Measurements from ENCODE around the gene SMC4. TPM values are rescaled to one million over a fixed set of nuclear protein-coding genes. Genes with fewer than 3 reads are reported as not detected.

Gene SMC4
- total RNA-seq, 1 donor from 2014 or later: 83.2 TPM

DNA sequence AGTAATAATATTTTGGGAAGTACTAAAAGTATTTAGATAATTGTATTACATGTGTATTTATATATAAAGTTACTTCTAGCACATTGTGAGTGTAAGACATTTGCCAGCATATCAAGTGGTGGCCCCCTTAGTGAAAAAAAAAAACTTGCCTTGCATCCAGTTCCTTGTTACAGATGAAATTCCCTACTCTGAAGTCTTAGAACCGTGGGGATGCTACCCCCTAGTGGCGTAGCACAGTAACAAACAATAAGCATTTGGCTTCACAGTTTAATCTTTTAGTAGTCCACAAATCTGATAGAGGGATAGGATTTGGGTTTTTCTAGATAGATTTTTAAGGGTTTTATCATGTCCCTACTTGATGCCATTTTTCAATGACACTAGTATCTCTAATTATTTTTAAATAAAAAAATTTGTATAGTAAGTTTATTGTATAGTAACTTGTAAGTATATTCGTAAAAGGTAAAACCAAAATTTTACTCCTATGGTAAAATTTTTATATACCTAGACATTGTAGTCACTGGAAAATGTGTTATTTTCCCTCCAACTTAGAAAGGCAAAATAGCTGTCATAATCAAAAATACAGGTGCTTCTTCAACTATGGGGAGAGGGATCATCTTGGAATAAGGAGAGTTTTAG is 14.3 kb downstream of the SMC4 start:
- TF ChIP-seq, protein P1, sequence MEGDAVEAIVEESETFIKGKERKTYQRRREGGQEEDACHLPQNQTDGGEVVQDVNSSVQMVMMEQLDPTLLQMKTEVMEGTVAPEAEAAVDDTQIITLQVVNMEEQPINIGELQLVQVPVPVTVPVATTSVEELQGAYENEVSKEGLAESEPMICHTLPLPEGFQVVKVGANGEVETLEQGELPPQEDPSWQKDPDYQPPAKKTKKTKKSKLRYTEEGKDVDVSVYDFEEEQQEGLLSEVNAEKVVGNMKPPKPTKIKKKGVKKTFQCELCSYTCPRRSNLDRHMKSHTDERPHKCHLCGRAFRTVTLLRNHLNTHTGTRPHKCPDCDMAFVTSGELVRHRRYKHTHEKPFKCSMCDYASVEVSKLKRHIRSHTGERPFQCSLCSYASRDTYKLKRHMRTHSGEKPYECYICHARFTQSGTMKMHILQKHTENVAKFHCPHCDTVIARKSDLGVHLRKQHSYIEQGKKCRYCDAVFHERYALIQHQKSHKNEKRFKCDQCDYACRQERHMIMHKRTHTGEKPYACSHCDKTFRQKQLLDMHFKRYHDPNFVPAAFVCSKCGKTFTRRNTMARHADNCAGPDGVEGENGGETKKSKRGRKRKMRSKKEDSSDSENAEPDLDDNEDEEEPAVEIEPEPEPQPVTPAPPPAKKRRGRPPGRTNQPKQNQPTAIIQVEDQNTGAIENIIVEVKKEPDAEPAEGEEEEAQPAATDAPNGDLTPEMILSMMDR (IDR thresholded peaks at IDR 0.05; ENCODE audit: unreplicated experiment): peak; percentile 94
- Mint-ChIP-seq H3K27me3 (no peaks in the 10 kb centered on the region), H3K4me3 (ENCODE audit: low read depth) (no peak overlapping the region), H3K36me3 (ENCODE audit: insufficient read depth) (peaks cover 11% of the 10 kb centered on the region), H3K27ac (no peak overlapping the region), H3K9me3 (ENCODE audit: low read depth) (no peaks in the 10 kb centered on the region), H3K4me1 (ENCODE audit: low read depth) (no peaks in the 10 kb centered on the region)
- DNase-seq (ENCODE audit: low spot score, unreplicated experiment): peak; percentile 51

DNA sequence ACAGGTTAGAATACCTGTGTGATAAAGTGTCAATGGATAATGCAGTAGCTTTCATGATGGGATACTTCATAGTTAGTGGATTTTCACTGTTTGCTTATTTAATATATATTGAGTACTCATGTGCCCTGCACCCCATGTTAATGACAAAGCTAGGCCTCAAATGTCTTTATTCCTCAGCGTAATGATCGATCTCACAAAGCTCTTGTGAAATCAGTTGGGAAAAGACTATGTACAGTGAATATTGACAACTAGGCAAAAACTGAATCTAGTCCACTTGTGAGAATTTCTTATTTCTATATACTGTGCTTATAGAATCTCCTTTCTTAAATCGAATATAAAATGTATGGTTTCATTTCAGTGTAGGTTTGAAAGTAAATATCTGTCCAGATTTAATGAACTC is 17.9 kb downstream of the SMC4 start:
- Mint-ChIP-seq H3K9me3 (ENCODE audit: low read depth) (no peaks in the 10 kb centered on the region), H3K36me3 (ENCODE audit: insufficient read depth) (peaks cover 12% of the 10 kb centered on the region), H3K27ac (no peak overlapping the region), H3K27me3 (no peaks in the 10 kb centered on the region), H3K4me1 (ENCODE audit: low read depth) (no peaks in the 10 kb centered on the region), H3K4me3 (ENCODE audit: low read depth) (no peak overlapping the region)
- TF ChIP-seq, protein P1 (IDR thresholded peaks at IDR 0.05; ENCODE audit: unreplicated experiment): no peak
- no peak for DNase-seq (ENCODE audit: low spot score, unreplicated experiment)

DNA sequence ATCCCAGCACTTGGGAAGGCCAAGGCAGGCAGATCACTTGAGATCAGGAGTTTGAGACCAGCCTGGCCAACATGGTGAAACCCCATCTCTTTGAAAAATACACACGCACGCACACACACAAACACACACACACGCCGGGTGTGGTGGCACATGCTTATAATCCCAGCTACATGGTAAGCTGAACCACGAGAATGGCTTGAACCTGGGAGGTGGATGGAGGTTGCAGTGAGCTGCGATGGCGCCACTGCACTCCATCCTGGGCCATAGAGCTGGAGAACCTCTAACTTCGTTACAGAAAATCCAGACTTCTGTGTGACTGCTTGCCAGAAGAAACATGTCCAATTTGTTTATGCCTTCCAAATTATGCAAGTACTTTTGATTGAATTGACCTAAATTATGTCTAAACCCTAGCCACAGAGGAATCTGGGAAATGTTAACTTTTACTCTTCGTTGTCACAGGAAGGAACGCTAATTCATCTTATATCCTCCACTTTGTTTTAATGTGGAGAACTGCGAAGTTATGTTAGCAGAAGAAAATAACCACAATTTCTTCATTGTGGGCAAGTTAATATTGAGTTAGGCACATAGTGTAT is 28.5 kb downstream of the SMC4 start:
- Mint-ChIP-seq H3K4me1 (ENCODE audit: low read depth) (no peaks in the 10 kb centered on the region), H3K4me3 (ENCODE audit: low read depth) (no peak overlapping the region), H3K9me3 (ENCODE audit: low read depth) (no peaks in the 10 kb centered on the region), H3K27me3 (no peaks in the 10 kb centered on the region), H3K36me3 (ENCODE audit: insufficient read depth) (peaks cover 18% of the 10 kb centered on the region), H3K27ac (no peak overlapping the region)
- no peak for DNase-seq (ENCODE audit: low spot score, unreplicated experiment)
- TF ChIP-seq, protein P1 (IDR thresholded peaks at IDR 0.05; ENCODE audit: unreplicated experiment): no peak

DNA sequence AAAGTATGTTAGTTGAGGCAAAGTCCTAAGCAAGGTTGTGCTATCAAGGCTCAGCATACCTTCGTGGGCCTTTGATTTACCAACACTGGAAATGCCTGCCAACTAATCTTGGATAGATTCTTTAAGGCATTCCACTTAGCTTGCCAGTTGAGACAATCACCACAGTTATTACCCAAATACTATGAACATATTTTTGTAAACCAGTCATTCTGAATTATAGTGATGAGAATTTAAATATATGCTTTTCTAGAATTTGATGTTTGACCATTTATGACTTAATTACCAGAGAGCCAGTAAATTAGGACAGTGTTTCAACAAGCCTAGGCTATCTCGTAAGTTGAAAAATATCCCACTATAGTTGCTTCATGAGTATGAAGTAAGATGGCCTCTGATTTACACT is 34.6 kb downstream of the SMC4 start:
- H3K36me3 Mint-ChIP-seq (ENCODE audit: insufficient read depth): peaks cover 26% of the 10 kb centered on the region
- DNase-seq (ENCODE audit: low spot score, unreplicated experiment): no peak
- H3K9me3 Mint-ChIP-seq (ENCODE audit: low read depth): no peaks in the 10 kb centered on the region
- H3K4me1 Mint-ChIP-seq (ENCODE audit: low read depth): no peaks in the 10 kb centered on the region
- TF ChIP-seq, protein P1 (IDR thresholded peaks at IDR 0.05; ENCODE audit: unreplicated experiment): no peak
- H3K27ac Mint-ChIP-seq: no peak overlapping the region
- no peak overlapping the region for H3K4me3 Mint-ChIP-seq (ENCODE audit: low read depth)
- no peaks in the 10 kb centered on the region for H3K27me3 Mint-ChIP-seq

DNA sequence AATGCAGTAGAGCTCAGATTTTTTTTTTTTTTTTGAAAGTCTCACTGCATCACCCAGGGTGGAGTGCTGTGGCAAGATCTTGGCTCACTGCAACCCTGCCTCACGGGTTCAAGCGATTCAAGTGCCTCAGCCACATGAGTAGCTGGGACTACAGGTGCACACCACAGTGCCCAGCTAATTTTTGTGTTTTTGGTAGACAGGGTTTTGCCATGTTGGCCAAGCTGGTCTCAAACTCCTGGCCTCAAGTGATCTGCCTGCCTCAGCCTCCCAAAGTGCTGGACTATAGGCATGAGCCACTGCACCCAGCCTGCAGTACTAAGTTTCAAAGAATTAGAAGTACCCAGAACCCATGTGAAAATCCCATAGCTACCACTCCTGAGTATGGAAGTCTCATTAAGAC is 35.6 kb downstream of the SMC4 start:
- no peaks in the 10 kb centered on the region for H3K9me3 Mint-ChIP-seq (ENCODE audit: low read depth)
- no peaks in the 10 kb centered on the region for H3K4me1 Mint-ChIP-seq (ENCODE audit: low read depth)
- DNase-seq (ENCODE audit: low spot score, unreplicated experiment): no peak
- TF ChIP-seq, protein P1 (IDR thresholded peaks at IDR 0.05; ENCODE audit: unreplicated experiment): no peak
- H3K27me3 Mint-ChIP-seq: no peaks in the 10 kb centered on the region
- peaks cover 32% of the 10 kb centered on the region for H3K36me3 Mint-ChIP-seq (ENCODE audit: insufficient read depth)
- H3K4me3 Mint-ChIP-seq (ENCODE audit: low read depth): no peak overlapping the region
- H3K27ac Mint-ChIP-seq: no peak overlapping the region
